Hepatic stellate cell (primary cell): Measurements from ENCODE around the gene TMEM255B.

Experiments
- DNase-seq: peaks from one replicate; pipeline ENCODE4 v3.0.0; 2011; ENCODE audit warnings: low spot score

TMEM255B gene

DNA sequence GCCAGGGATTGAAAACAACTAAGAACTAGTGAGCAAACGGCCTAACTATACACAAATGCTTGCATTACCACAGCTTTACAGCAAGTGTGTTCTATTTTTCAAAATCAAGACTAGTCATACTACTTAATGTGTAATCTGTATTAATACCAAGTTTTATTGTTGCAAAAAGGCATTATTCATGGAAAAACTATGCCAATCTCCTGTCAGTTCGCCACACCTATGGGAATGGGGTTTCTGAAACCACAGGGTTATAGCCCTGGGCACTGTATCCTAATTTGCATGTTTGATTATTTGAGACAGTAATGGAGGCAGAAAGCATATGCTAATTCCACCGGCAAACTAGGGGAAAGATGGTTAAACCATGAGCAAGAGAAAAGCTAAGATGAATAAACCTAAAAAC is 90.5 kb downstream of the TMEM255B start:
- no peak for DNase-seq

DNA sequence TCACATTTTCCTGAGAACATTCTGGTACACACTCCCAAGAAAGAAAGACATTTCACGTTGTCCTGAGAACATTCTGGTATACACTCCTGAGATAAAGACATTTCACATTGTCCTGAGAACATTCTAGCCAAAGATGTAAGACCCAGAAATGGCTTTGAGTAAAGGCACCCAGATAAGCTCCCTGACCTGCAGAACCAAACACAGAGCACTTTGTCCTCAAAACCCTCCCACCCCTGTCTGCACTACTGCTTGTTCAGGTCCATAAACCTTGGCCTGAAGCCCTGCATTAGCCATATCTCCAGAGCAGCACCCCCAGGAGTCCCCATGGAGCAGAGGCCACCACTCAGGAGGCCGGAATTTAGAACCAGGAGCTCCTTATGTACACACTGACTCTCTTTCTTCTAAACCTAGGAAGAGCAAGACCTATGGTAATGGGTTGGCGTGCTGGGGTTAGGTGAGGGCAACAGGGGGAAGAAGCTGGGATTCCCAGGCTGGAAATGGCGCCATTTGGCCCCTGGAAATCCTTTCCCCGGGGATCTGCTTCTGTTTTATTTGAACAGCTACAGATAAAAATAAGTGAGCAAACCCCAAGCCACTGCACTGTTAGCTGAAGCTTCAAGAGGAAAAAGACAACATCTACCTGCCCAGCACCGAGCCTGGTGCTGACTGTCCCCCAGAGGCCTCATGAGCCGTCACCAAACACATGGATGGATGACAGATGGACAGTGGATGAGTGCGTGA is 91.1 kb downstream of the TMEM255B start:
- no peak for DNase-seq

DNA sequence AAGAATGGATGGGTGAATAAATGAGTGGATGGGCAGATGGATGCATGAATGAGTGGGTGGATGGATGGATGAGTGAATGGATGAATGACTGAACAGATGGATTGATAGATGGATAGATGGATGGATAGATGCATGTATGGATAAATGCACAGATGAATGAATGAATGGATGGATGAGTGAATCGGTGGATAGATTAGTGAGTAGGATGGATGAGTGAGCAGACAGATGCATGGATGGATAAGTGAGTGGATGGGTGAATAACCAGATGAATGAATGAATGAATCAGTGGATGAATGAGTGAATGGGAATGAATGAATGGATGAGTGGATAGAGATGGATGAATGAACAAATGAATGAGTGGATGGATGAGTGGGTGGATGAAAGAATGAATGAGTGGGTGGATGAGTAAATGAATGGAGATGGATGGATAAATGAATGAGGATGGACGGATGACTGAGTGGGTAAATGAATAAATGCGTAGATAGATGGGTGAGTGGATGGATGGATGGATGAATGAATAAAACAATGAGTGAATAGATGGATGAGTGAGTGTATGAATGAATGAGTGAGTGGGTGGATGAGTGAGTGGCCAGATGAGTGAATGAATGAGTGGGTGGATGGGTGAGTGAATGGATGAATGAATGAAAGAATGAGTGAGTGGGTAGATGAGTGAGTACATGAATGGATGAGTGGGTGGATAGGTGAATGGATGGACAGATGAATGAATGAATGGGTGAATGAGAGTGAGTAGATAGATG is 91.9 kb downstream of the TMEM255B start:
- DNase-seq, result no peak

DNA sequence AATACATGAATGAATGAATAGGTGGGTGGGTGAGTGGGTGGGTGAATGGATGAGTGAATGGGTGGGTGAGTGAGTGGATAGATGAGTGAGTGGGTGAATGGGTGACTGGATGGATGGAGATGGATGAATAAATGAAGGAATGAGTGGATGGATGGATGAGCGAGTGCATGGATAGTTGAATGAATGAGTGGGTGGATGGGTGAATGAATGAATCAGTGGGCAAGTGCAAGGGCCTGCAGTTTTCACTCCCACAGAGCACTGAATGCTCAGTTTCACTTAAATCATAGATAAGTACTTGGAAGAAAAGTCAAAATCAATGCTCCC is 92.4 kb downstream of the TMEM255B start:
- no peak for DNase-seq

DNA sequence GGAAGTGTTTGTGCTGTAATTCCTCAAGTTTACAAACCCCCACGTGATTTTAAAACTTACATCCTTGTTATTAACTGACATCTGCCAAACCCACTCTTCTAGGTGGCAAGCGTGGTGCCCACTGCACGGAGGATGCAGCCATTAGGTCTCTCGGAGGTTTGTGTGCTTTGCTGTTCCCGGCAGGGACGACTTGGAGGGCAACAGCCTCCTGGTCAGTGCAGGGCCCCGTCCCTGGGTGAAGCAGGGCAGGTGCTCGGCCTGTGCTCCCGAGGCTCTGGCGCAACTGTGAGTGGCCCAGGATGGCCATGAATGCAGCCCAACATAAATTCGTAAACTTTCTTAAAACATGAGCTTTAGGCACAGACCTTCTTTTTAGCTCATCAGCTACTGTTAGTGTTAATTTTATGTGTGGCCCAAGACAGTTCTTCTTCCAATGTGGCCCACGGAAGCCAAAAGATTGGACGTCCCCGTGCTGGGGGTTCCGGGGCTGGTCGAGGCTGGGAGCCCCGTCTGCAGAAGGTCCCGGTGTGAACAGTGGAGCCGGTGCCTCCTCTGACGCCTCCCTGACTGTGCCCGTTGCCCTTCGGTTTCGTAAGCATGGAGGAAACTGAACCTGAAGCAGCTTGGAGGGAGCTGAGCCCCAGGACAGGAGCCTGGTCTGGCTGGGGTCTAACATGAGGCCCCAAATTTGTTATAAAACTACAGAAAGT is 93.0 kb downstream of the TMEM255B start:
- DNase-seq, result no peak

DNA sequence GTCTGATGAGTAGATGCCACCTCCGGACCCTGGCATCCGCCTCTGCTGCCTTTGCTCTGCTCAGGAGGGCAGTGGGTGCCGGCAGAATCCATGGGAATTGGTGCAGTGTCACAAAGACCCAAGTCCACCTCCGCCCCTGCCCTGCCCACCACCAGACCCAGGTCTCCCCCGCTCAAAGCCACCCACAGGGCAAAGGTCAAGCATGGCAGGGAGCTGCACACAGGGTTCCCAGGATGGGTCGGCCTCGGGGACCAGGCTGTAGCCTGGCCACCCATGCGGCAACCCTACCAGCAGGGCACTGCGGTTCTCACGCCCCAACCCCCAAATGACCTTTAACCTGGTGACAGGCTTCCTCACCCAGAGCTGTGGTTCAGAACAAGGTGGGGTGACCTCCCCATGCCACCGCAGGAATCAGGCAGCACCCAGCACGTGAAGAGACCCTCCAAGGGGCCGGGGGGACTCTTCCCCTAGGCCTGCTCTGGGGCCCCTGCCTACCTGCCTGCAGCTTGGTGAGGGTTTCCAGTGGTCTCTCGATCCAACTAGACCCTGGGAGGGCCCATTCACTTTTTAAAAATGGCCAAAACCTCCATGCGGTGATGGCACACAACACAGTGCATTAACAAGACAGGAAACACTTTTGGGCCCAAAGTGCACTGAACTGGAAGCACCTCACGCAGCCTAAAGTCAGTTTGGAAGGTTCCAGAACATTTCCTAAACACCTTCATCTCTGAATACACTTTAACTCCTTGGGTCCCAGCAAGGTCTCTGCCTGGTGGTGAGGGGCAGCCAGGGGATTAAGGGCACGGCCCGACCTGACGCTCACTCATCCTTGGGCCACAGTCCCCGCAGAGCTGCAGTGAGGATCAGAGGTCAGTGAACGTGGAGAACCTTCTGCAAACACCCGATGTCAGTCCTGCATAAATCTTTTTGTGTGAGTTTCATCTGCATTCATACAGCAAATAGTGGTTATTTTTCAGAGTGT is 93.8 kb downstream of the TMEM255B start:
- no peak for DNase-seq

DNA sequence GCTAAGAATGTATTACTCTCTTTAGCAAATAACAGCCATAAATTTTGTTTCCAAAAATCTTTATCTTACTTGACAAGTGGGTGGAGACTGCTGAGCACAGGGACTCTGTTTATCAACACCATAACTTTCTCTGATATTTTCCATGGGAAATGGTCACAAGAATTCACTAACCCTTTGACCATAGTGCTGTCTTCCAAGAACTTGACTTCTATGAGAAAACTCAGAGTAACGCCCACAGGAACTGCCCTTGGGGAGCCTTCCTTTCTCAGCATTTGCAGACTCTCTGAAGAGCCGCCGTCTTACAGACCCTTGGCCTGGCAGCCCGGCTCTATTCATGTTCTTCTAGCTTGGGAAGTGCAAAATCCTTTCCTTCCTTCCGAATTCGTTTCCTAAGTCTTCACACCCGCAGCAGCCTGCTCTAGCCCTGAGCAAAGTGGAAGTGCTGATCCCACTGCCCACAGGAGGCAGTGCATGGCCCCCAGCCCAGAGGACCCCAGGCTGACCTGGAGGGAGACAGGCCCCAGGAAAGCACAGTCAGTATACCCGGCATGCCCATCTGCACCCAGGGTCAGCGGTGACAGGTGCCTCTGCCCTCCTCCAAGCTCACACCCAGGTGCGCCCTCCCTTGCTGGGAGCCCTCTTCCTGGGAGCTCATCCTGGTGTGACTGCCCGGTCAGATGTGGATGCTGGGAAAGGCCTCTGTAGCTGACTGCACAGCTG is 94.7 kb downstream of the TMEM255B start:
- no peak for DNase-seq

DNA sequence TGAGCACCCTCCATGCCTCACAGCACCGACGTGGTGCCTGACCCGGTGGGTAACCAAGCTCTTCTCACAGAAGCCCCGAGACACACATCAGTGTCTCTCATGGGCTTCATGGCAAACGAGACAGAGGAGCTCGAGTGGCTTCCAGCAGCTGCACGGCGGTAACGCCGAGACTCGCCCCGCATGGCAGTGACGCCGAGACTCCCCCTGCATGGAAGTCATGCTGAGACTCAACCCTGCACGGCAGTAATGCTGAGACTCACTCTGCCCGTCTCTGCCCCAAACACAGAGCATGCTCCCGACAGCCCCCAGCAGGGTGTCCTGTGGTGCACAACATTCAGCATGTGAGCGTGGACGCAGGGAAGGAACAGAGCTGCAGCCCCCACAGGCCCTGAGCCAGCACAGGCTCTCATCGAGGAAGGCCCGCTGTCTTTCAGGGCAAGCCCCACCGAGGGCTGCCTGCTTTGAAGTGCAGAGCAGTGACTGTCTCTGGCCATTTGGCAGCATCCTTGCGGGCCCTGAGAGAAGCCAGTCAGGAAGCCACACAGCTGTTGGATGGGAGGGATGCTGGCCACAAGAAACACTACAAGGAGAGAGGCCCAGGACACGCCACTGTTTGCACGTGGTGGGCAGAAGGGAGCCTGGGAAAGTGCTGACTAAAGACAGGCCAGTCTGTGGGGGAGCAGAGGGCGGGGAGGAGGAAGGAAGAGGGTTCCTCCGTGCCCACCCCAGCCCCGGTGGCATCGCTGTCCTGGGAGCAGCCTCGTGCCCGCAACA is 95.4 kb downstream of the TMEM255B start:
- DNase-seq, result peak; percentile 77

DNA sequence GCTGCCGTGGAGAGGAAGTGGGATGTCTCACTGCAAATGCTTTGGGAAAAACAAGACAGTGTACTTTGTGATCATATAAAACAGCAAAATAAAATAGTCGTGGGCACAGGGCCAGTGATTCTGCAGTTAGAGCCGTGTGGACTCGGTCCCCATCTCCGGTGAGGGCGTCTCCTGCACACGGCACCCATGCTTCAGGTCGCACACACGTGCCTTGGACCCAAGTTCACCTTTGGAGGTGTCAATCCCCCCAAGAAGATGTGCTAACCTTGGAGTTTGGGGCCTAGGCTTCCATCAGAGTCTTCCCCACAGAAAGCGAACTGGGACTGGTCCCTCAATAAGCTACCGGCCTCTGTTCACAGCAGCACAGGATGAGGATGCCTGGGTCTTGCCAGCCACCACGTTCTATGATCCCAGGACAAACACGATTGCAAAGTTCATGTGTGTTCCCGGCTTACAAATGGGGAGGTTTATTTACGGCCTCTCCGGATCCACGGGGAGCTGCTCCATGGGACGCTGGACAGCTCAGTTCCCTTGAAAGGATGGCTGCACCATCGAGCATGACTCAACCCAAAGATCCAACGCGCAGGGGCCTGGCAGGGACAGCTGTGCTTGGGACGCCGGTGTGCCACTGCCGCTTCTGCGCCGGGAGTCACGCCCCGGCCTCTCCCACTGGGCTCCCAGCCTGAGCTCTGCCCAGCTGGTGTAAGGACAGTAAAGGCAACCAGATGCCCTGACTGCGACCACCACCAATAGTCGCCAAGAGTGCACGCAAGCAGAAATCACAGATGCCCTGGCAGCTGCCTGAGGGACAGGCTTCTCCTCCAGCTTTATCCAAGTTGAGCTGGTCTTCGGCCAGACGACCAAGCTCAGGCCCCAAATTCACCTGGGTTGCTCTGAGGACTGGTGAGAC is 96.2 kb downstream of the TMEM255B start:
- peak; percentile 80 for DNase-seq

DNA sequence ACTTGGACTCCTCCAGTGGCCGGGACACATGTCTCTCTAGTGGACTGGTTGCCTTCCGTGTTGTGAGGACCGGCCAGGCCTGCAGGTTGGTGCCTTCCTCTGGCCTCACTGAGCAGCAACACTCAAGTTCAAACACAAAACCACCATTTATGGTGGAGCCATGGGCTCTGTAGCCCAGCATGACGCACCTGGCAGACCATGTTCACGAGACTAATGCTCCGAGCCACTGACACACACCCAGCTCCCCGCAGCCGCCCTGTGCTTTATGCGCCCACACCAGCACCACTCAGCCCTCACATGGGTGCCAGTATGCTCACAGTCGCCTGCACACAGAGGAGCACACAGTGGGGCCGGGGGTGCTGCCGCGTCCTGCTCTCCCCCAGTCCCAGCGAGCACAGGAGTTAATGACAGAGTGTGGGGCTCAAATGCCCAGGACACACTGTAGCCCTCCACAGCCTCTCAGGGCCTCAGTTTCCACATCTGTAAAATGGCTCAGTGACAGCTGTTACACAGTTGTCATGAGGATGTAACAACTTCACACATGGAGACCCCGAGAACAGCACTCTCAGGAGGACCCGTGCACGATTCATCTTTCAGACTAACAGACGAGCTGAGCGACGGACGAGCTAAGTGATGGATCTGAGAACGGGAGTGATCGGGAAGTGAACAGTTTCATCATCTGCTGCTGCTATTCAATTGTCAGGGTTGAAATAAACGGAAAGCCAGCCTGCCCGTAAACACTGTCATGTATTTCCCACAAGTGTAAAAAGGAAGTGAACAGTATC is 97.1 kb downstream of the TMEM255B start:
- DNase-seq, result no peak

DNA sequence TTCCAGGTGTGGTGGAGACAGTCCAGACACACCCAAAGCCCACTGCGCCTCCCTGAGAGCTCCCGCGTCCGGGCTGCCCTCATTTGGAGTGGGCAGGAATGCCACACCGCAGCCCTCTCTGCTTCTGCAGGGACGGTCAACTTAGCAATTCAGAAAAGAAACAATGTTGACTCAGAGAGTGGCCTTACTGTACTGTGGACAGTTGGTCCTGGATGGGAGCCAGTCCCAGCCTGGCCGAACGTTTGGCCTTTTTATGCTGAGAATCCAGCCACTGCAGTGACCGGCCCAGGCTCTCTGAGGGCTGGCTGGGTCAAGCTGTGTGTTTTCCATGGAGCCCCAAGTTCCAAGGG is 97.7 kb downstream of the TMEM255B start:
- peak; percentile 90 for DNase-seq

DNA sequence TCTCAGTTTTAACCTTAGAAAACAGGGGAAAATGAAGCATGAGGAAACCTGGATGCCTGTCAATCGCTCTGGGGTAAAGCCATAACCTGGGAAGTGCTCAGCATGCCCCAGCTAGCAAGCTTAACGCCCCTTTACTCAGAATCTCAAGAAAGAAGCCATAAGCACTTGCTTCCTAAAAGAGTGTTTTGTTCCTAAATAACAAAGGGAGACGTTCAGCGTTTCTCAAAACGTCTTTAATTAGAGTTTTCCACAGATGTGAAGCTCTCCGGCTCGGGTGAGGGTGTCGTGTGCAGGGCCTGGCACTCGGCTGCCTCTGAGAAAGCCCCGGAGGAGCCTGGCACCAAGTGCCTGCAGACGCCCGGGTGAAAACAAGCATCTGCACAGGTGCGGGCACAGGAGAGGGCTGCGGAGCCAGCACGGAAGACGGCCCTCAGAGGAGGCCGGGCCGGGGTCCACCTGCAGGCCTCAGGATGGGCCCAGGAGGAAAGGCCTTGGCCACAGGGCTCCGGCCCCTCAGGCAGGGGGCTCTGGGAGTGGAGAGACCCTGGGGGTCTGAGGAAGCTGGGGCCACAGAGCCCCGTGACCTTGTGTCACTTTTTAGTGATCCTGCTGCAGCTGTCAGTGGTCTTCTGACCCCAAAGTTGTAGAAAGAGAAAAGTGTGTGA is 98.6 kb downstream of the TMEM255B start:
- no peak for DNase-seq

DNA sequence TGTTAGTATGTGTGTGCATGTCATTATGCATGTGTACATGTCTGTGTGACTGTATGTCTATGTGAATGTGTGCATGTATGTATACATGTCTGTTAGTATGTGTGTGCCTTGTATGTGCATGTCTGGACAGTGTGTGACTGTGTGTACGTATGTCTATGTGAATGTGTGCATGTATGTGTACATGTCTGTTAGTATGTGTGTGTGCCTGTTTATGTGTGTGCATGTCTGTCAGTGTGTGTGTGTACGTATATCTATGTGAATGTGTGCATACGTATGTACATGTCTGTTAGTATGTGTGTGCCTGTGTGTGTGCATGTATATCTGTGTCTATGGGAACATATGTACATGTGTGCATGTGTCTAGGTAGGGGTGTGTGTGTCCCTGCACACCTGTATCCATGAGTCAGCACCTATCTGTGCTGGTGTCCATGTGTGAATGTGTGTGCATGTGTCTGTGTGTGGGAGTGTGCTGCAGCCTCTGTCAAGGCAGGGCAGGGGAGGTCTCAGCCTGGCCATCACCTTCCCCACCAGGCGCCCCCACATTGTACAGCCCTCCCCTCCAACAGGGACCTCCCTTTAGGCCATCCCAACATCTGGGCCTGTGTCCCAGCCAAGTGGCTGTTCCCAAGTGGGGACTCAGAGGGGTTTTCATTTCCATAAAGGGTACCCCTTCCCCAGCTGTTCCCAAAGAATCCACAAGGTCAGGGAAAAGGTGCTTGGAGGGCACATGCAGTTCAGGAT is 100.5 kb downstream of the TMEM255B start:
- no peak for DNase-seq

DNA sequence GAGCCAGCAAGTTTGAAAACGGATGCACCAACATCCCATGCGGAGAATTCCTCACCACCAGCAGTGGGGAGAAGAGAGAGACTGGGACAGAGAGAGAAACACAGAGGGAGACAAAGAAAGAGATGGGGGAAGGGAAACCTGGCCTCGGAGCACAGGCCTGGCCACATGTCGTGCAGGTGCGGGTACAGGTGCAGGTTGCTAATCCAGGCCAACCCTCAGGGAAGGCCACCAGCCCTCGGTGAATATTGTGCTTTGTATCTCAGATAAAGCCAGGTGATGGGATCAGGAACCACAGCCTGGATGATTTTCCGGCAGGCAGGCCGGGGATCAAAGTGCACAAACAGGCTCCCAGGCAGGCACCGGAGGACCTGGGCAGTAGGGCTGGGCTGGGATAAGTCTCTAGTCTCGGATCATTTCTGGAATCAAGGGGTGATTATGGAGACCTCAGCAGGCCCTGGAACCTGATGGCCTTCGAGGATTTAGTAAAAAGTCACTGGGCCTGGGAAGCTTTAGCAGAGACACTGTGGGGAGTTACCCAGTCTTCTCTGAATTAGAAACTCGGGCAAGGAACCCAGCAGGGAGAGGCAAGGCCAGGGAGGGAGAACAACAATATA is 101.1 kb downstream of the TMEM255B start:
- DNase-seq, result no peak

DNA sequence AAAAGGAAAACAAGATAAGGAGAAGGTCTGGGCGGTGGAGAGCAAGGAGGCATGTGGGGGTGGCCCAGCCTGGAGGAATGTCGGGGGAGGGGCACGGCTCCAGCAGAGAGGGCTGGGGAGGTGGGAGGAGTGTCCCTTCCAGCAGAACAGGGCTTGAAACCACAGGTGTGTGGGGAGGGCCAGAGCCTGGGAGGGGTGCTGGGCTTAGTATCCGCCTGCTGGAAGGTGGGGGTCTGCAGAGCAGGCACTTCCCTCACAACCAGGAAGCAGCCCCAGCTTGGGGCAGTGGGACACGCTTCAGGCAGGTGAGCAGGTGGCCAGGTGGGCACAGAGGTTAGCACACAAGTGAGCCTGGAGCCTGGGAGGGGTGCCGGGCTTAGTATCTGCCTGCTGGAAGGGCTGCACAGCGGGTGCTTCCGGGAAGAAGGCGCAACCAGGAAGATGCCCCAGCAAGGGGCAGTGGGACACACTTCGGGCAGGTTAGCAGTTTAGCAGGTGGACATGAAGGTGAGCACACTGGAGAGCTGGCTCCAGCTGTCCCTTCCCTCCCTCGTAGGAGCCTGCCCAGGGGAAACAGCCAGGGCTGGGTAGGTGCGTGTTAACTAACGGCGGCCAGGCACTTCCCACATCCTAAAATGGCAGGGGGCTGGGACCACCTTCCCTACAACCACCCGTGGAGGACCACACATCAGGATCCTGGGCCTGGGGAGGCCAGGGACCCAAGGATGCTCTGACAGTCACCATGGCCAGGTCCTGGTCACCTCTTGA is 101.8 kb downstream of the TMEM255B start:
- no peak for DNase-seq

DNA sequence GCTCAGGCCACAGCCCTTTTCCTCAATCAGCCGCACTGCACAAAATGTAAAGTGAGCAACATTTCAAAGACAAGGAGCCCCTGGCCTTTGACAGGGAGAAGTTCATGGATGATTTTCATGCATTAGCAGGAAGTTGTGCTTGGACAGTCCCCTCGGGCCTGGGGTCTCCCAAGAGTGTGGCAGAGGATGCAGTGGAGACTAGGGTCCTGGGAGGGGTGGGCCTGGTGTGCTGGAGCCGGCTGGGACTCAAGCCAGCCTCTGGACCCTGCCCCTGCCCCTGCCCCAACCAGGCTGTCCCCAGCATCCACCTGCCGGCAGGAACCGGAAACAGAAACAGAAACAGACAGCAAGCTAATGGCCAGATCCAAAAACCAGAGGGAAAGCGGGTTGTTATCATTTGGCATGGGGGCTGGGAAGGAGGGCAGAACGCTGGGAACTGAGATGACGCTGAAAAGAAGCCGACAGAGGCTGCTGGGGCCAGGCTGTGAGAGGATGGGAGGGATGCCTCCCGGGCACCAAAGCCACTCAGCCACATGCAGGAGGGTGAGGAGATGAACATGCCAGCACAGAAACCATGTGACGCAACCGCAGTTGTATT is 102.5 kb downstream of the TMEM255B start:
- DNase-seq, result peak; percentile 47
